ENCODE measurements around the gene RGS11.

RGS11 gene

DNA sequence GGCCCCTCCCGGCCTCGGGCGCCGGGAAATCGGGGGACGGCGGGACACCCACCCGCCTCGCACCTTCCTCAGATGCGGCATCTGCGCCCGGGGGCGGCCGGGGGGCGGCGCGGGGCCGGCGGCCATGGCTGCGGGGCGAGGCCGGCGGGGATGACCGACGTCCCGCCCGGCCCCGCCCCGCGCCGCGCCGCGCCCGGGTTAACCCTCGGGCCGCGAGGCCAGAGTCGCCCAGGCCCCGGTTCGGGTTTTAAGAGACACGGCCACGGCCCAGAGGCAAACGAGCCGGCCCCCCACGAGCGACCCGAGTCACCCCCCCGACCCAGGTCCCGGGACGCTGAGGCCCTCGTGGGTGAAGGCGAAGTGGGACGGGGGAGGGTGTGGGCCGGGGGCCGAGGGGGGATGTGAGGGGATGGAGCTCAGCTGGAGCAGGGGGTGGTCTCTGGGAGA is at the start of gene RGS11:
TSS of gene RGS11 (minus strand) at position 159 of the 447 bp plus-strand sequence. CDS start at position 126, 33 bp downstream.
- no peak for DNase-seq (ENCODE audit: low read depth)

DNA sequence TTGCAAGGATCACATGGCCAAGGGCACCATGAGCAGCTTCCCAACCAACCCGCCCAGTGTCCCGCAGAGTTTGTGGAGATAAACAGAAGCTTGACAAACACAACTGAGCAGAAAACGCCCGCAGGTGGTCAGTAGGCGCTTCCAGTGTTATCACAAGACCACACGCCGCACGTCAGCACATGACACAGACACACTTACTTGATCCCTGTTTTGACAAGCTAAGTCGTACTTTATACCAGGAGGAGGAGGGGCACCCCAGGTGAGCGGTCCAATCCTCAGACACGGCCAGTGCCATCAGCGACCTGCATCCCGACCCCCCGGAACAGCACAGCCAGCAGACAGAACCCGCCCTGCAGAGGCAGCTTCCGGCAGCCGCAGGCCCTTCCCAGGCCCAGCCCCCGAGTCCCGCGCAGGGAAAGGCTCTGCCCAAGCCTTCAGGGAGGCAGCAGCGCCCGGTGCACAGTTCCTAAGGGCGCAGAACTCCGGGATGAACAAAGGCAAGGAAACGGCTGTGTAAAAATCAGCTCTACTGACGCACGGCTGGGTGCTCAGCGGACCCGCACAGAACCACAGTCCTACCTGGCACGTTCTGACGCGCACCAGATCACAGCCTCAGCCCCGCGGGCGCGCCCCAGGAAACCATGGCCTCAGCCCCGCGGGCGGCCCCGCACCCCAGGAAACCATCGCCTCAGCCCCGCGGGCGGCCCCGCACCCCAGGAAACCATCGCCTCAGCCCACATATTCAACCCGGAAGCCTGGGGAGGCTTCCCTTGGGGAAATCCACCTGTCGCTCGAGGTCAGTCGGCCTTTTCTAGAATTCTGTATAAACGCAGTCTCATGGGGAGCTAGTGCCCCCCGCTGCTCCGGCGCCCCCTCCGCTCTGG is 48.9 kb upstream of the RGS11 start:
- peak; percentile 51 for DNase-seq (ENCODE audit: low read depth)

DNA sequence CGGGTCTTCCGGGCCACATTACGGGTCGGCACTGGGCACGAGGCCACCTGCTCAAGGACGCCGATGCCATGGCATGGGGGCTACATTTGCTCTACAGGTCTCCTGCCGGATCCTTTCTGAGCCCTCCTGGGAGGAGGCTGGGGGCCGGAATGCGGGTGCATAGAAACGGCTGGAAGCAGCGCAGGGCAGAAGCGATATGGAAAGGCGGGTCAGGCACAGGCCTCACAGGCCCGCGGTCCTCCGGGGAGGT is 48.4 kb upstream of the RGS11 start:
- no peak for DNase-seq (ENCODE audit: low read depth)

DNA sequence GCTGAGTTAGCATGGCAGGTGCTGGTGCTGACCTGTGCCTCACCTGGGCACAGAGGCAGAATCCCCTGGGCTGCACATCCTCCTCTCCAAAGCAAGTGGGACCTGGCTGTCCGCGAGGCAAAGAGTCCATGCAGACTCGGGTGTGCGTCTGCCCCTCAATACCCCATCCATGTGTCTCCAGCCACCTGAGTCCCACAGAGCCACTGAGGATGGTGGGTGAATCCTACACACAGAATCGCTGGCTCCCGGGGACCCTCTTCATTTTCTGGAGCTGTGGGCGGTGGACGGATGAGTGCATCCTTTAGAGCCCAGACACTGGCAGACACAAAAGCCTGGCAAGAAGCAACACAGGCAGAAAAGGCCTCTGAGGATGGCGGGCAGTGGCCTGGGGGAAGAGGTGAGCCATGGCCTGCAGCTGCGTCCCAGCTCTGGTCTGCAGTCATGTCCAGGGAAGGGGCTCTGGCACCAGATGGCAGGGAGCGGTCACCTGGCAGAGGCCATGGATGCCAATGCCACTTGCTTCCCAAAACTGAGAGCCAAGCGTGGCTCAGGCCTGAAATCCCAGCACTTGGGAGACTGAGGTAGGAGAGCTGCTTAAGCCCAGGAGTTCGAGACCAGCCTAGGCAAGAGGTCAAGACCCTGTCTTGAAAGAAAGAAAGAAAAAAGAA is 46.9 kb upstream of the RGS11 start:
- no peak for DNase-seq (ENCODE audit: low read depth)

DNA sequence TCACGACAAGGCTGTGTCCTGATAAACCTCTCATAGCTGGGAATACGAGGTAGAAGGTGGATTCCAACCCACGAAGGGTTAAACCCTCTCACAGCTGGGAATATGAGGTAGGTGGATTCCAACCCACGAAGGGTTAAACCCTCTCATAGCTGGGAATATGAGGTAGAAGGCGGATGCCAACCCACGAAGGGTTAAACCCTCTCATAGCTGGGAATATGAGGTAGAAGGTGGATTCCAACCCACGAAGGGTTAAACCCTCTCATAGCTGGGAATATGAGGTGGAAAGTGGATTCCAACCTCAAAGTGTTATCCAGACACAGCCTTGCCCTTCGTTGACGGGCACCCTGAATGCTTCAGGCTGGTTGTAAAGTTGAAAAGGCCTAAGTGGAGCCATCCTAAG is 45.8 kb upstream of the RGS11 start:
- no peak for DNase-seq (ENCODE audit: low read depth)

DNA sequence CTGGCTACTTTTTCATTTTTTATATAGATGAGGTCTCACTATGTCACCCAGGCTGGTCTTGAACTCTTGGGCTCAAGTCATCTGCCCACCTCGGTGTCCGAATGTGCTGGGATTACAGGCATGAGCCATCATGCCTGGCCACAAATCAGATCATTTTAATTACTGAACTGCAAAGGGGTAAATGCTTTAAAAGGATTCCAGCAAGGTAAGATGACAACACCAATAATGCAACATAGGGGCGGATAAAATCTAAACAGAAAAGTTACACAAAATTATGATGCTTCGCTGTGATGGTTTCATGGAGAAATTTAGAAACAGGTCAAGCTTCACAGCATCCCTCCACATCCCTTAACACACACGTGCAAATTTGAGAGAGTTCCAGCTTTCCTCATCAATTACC is 44.5 kb upstream of the RGS11 start:
- DNase-seq (ENCODE audit: low read depth) = no peak

DNA sequence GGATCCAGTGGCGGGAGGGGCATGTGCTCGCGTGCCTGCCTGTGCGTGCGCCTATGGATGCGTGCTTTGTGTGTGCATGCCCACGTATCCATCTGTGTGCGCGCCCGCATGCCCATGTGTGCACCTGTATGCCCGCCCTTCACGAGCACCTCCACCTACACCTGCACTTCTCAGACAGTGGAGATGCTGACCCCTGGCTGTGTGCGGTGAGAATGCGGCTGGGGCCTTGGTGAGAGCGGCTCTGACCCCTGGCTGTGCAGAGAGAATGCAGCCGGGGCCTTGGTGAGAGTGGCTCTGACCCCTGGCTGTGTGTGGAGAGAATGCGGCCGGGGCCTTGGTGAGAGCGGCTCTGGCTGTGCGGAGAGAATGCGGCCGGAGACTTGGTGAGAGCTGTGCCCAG is 42.9 kb upstream of the RGS11 start:
- no peak for DNase-seq (ENCODE audit: low read depth)

DNA sequence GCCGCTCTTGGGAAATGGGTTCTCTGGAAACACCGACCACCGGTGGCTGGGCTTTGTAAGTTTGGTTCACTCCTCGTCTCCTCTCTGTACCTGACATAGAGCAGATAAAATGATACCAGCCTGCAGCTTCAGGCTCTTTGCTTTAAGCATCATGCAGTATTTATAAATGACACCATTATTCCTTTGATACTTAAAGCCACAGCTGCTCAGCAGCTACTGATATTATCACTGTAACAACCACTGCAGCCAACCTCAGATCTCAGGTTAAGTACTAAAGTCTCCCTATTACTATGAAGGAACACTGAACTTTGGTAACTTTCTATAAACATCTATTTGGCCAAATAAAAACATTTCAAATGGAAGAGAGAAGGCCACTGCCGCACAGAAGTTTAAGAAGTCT is 41.8 kb upstream of the RGS11 start:
- DNase-seq (ENCODE audit: low read depth) = no peak

DNA sequence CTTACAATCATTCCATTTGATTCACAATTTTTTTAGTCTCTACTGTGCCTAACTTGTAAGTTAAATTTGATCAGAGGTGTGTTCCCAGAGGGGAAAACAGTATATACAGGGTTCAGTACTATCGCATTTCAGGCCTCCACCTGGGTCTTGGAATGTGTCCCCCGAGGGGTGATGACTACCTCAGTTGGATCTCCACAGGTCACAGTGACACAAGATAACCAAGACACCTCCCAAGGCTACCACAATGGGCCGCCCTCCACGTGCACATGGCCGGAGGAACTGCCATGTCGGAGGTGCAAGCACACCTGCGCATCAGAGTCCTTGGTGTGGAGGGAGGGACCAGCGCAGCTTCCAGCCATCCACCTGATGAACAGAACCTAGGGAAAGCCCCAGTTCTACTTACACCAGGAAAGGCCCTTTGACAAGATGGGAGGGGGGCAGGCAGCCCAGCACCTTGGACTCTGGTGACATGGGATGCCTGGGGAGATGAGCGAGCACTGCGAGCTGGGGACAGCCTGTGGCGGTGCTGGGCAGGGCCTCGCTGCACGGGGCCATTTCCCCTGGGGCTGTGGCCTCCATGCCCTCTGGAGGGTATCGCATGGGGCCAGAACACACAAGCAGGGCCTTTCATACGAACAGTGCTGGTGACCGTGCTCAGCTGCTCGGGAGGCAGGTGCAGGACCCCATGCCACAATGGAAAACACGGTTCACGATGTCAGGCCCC is 41.2 kb upstream of the RGS11 start:
- DNase-seq (ENCODE audit: low read depth) = no peak

DNA sequence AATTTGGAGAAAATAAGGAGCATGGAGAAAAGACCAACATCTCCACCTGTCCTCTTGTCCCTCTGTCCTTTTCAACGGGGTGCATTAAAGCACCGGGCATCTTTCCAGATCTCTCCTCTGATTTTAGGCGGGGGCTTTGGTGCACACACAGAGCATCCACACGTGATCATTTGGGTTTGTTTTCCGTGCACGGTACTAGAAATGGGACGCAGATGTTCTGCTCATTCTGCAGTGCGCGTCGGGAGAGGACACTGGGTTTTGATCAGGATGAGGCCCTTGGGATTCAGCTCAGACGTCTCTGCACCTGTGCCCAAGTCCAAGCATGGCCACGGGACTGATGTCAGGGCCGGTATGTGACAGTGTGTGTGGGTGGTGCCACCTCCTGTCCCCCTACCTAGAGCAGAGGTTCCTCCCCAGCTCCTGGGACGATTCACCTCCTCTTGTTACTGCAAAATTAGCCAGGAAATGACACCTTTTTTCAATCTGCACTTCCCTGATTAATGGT is 39.1 kb upstream of the RGS11 start:
- no peak for DNase-seq (ENCODE audit: low read depth)

DNA sequence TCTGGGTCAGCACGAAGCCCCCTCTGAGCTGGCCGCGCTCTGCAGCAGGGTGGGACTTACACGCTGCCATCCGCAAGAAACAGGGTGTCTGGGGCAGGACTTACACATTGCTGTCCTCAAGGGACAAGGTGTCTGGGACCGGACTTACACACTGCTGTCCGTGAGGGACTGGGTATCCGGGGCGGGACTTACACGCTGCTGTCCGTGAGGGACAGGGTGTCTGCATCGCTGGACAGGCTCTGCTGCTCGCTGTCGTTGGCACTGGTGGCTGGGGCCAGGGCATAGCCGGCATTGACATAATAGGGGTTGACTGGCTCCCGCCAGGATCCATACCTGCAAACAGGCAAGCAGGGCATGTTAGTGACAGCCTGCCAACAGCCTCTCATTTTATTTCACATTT is 38.6 kb upstream of the RGS11 start:
- DNase-seq (ENCODE audit: low read depth) = no peak

DNA sequence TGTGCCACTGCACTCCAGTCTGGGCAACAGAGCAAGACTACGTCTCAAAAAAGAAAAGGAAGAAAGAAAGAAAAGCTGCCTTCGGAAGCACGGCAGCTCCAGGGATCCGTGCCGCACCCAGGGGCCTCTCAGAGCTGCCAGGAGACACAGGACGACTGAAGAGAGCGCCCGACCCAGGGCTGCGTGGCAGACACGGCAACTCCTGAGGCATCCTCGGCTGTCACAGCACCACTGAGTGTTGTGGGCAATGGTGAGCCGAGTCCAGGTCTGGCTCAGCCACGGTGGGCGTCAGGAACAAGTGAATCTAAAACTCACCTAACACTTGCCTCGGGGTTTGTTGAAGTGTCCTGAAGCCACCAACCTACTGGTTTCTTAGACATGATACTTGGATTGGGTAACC is 36.0 kb upstream of the RGS11 start:
- no peak for DNase-seq (ENCODE audit: low read depth)

DNA sequence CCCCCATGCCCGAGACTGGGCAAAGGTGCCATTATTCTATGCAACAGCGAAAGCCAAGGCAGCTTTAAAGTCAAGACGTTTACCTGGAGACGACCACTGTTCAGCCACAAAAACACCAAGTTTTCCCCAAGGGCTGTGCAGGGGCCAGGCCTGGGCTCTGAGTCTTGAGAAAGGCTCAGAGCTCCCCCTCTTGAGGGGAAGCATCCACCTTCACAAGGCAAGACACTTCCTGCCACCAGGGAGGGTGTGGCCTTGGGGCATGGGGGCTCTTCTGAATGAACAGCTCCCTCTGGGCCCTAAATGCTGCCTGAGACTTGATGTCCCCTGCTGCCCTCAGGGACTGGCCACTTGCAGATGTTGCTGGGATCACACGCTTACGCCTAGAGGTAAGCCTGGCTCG is 33.7 kb upstream of the RGS11 start:
- no peak for DNase-seq (ENCODE audit: low read depth)

DNA sequence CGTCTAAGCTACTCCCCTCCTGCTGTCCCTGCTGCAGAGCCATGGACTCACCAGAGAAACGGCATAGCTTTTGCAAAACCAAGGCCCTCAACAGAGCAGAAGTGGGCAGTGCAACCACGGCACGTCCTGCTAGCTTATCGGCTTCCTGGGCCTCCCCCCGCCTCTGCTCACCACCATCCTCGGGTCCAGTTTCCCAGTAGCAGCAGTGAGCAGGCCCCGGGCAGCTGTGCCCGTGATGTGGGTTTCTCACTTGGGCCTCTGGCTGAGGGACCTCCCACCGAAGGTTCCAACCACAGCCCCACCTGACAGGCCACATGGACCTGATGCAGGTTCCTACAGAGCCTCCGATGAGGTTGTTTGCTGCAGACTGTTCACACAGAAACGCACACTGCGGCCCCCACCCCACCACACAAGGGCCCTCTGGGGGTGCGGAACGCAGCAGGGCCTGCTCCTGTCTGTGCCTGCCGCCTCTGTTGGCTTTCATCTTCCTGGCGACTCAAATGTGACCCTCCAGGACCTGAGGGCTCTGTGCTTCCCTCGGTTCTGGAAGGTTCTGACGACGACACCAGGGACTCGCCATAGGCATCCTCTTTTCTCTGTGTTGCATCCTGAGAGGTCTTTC is 32.1 kb upstream of the RGS11 start:
- DNase-seq (ENCODE audit: low read depth) = no peak

DNA sequence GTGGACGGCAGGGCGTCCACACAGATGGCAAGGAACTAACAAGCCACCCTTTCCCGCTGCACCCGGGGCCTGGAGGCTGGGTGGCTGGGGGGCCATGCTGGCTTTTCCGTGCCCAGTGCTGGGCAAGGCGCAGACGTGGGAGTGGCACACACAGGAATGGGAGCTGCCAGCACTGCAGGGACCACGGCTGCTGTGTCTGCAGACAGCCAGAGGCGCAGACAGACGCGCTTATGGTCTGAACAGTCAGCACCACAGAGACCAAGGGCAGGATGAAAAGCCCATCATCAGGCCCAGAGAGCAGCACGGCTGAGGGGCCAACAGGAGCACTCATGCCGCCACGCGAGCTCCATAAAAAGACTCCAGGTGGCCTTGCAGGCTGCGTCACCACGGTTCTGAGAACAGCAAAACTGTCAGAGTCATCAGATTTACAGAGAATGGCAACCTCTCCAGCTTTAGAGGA is 31.2 kb upstream of the RGS11 start:
- DNase-seq (ENCODE audit: low read depth) = no peak

DNA sequence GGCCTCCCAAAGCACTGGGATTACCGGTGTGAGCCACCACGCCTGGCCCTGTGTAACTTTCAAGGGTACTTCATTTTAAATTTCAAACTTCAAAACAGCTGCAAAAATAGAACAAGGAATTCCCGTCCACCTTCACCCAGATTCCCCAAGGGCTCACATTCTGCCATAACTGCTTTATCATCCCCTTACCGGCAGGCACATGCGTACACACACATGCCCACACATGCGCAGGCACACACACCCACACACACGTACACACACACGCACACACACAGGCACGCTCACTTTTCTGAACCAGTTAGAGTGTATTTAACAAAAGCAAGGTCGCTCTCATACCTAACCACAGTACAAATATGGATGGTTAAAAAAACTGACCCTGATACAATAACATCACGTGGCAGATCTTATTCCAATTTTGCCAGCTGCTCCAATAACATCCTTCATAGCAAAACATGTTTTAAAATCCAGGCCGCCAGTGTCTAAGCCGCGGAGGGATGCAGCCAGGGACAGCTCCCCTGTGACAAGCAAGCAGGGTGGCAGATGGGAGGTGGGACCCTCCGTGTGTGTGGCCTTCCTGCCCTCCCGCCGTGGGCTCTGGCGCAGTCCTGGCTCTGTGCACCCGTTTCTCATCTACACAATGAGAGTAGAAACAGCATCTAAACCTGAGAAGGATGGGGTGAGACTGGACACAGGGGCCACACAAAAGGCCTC is 30.3 kb upstream of the RGS11 start:
- DNase-seq (ENCODE audit: low read depth) = no peak

DNA sequence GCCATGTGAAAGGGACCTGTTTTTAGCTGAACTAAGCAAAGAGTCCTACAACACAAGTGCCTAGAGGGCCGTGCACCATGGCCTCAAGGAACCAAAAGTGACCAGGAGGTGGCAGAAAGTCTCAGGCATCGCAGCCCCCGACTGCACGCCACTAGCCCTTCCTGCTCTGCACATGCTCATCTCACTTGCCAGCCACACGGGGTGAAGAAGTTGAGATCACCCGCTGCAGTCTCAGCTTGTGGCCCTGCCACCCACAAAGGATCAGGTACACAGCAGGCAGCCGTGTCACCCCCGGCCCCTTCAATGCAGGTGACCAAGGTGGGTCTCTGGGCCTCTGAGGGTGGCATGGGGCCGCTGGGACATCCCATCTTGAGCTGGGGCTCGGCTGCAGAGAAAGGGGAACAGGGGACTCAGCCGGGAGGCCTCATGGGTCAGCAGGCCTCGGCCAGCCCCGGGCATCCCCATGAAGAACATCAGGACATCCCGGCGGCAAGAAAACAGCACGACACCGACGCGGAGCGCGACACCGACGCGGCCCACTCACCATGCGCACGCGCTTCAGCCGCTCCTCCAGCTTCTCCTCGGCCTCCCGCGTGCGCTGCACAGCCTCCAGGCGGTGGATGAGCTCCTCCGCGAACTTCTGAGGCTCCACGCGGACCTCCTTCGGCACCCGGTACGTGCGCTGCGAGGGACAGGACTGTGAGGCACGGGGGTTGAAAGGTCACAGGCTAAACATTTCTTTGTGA is 28.2 kb upstream of the RGS11 start:
- no peak for DNase-seq (ENCODE audit: low read depth)

DNA sequence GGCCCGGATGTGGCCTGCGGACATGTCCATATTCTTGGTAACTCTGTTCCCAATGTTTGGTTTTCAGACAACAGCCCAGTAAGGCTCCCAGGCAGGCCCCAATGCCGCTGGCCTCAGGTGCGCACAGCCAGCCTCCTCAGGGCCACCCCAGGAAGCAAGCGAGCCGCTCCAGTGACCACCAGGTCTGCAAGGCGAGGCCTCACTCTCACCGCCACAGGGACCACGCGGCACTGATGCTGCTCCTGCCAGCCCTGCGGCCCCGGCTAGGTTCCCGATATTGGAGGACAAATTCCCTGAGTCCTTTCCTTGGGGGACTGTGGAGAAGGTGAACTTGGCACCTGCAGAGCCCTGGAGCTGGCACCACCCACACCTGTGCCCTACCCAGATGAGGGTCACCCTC is 26.2 kb upstream of the RGS11 start:
- DNase-seq (ENCODE audit: low read depth) = no peak

DNA sequence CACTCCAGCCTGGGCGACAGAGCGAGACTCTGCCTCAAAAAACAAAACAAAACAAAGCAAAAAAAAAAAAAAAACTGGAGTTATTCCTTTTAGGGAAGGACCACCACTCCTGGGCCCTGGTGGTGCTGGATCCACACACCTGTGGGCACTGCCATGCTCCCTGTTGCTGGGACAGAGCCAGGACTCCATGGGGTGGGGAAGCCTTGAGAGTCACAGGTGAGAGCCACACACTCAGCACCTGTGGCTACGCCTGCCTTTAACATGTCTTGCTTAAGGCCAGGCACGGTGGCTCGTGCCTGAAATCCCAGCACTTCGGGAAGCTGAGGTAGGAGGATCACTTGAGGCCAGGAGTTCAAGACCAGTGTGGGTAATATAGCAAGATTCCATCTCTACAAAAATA is 25.5 kb upstream of the RGS11 start:
- DNase-seq (ENCODE audit: low read depth) = no peak

DNA sequence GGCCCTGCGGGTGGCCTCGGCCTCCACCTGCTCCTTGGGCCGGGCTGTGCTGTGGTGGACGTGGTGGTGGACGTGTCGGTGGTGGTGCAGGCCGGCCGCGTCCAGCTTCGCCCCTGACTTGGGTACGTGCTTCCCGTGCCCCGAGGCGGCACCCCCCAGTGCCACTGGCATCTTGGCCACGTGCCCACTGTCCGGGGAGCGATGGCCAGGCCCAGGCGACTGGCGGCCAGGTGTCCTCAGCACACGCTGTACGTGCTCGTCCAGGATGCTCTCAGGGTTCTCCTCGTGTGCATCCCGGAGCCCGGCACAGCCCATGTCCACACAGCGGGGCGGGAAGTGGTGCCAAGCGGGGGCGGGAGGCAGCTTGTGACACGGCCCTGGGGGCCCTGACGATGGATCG is 22.1 kb upstream of the RGS11 start:
- DNase-seq (ENCODE audit: low read depth) = no peak

Data from stimulated activated CD8-positive, alpha-beta memory T cell treated with anti-CD3 and anti-CD28 coated beads, Interleukin-4, amount 100 ng/mL, for 24 hours (primary cell).